ENCODE data around the gene IGFBP5.

IGFBP5 gene

GRCh38 chr2:216685327-216685875 is 9.9 kb downstream of the IGFBP5 start:
- H3K4me1 ChIP-seq (ENCODE audit: control insufficient read depth, low read depth, low read length): peaks cover 6% of the 10 kb centered on the region

GRCh38 chr2:216683846-216684245 is 11.5 kb downstream of the IGFBP5 start:
- H3K9ac ChIP-seq (ENCODE audit: low read length): no peak overlapping the region
- no peak overlapping the region for H3K27ac ChIP-seq (ENCODE audit: low read length)
- no peak overlapping the region for H3K4me3 ChIP-seq (ENCODE audit: low read length)
- no peaks in the 10 kb centered on the region for H3K9me3 ChIP-seq (ENCODE audit: control insufficient read depth, low read depth, low read length)
- H3K27me3 ChIP-seq (ENCODE audit: control insufficient read depth, insufficient read depth, low read length): no peaks in the 10 kb centered on the region
- no peaks in the 10 kb centered on the region for H3K4me1 ChIP-seq (ENCODE audit: control insufficient read depth, low read depth, low read length)
- no peaks in the 10 kb centered on the region for H3K36me3 ChIP-seq (ENCODE audit: control insufficient read depth, low read depth, low read length)

More at GRCh38 chr2:216685327-216685875, 9.9 kb downstream of the IGFBP5 start:
- H3K27ac ChIP-seq (ENCODE audit: low read length): no peak overlapping the region
- H3K9me3 ChIP-seq (ENCODE audit: control insufficient read depth, low read depth, low read length): no peaks in the 10 kb centered on the region
- no peak overlapping the region for H3K9ac ChIP-seq (ENCODE audit: low read length)
- H3K36me3 ChIP-seq (ENCODE audit: control insufficient read depth, low read depth, low read length): no peaks in the 10 kb centered on the region
- H3K27me3 ChIP-seq (ENCODE audit: control insufficient read depth, insufficient read depth, low read length): peaks cover 7% of the 10 kb centered on the region
- H3K4me3 ChIP-seq (ENCODE audit: low read length): no peak overlapping the region

GRCh38 chr2:216681683-216682082 is 13.7 kb downstream of the IGFBP5 start:
- Histone ChIP-seq H3K4me3 (ENCODE audit: low read length) (no peak overlapping the region), H3K36me3 (ENCODE audit: control insufficient read depth, low read depth, low read length) (no peaks in the 10 kb centered on the region), H3K27ac (ENCODE audit: low read length) (no peak overlapping the region), H3K9me3 (ENCODE audit: control insufficient read depth, low read depth, low read length) (no peaks in the 10 kb centered on the region), H3K9ac (ENCODE audit: low read length) (no peak overlapping the region), H3K27me3 (ENCODE audit: control insufficient read depth, insufficient read depth, low read length) (no peaks in the 10 kb centered on the region), H3K4me1 (ENCODE audit: control insufficient read depth, low read depth, low read length) (no peaks in the 10 kb centered on the region)

- H3K27ac ChIP-seq (ENCODE audit: low read length): no peak overlapping the region
- no peaks in the 10 kb centered on the region for H3K4me1 ChIP-seq (ENCODE audit: control insufficient read depth, low read depth, low read length)
- H3K36me3 ChIP-seq (ENCODE audit: control insufficient read depth, low read depth, low read length): no peaks in the 10 kb centered on the region
- H3K9me3 ChIP-seq (ENCODE audit: control insufficient read depth, low read depth, low read length): no peaks in the 10 kb centered on the region
- H3K9ac ChIP-seq (ENCODE audit: low read length): no peak overlapping the region
- no peaks in the 10 kb centered on the region for H3K27me3 ChIP-seq (ENCODE audit: control insufficient read depth, insufficient read depth, low read length)
- no peak overlapping the region for H3K4me3 ChIP-seq (ENCODE audit: low read length)
Observed at GRCh38 chr2:216680951-216681629, 14.3 kb downstream of the IGFBP5 start.

- H3K9me3 ChIP-seq (ENCODE audit: control insufficient read depth, low read depth, low read length): no peaks in the 10 kb centered on the region
- no peaks in the 10 kb centered on the region for H3K4me1 ChIP-seq (ENCODE audit: control insufficient read depth, low read depth, low read length)
- H3K9ac ChIP-seq (ENCODE audit: low read length): no peak overlapping the region
- no peak overlapping the region for H3K4me3 ChIP-seq (ENCODE audit: low read length)
- no peaks in the 10 kb centered on the region for H3K36me3 ChIP-seq (ENCODE audit: control insufficient read depth, low read depth, low read length)
- H3K27ac ChIP-seq (ENCODE audit: low read length): no peak overlapping the region
- no peaks in the 10 kb centered on the region for H3K27me3 ChIP-seq (ENCODE audit: control insufficient read depth, insufficient read depth, low read length)
Observed at GRCh38 chr2:216679658-216680024, 15.7 kb downstream of the IGFBP5 start.

- Histone ChIP-seq H3K4me1 (ENCODE audit: control insufficient read depth, low read depth, low read length) (no peaks in the 10 kb centered on the region), H3K27ac (ENCODE audit: low read length) (no peak overlapping the region), H3K4me3 (ENCODE audit: low read length) (no peak overlapping the region), H3K36me3 (ENCODE audit: control insufficient read depth, low read depth, low read length) (no peaks in the 10 kb centered on the region), H3K9me3 (ENCODE audit: control insufficient read depth, low read depth, low read length) (no peaks in the 10 kb centered on the region), H3K9ac (ENCODE audit: low read length) (no peak overlapping the region), H3K27me3 (ENCODE audit: control insufficient read depth, insufficient read depth, low read length) (no peaks in the 10 kb centered on the region)
Observed at GRCh38 chr2:216678813-216679657, 16.3 kb downstream of the IGFBP5 start.

GRCh38 chr2:216678098-216678465 is 17.3 kb downstream of the IGFBP5 start:
- no peaks in the 10 kb centered on the region for H3K36me3 ChIP-seq (ENCODE audit: control insufficient read depth, low read depth, low read length)
- no peak overlapping the region for H3K9ac ChIP-seq (ENCODE audit: low read length)
- no peak overlapping the region for H3K4me3 ChIP-seq (ENCODE audit: low read length)
- no peaks in the 10 kb centered on the region for H3K9me3 ChIP-seq (ENCODE audit: control insufficient read depth, low read depth, low read length)
- H3K4me1 ChIP-seq (ENCODE audit: control insufficient read depth, low read depth, low read length): no peaks in the 10 kb centered on the region
- no peak overlapping the region for H3K27ac ChIP-seq (ENCODE audit: low read length)
- no peaks in the 10 kb centered on the region for H3K27me3 ChIP-seq (ENCODE audit: control insufficient read depth, insufficient read depth, low read length)

- H3K27ac ChIP-seq (ENCODE audit: low read length): no peak overlapping the region
- H3K27me3 ChIP-seq (ENCODE audit: control insufficient read depth, insufficient read depth, low read length): no peaks in the 10 kb centered on the region
- H3K9ac ChIP-seq (ENCODE audit: low read length): no peak overlapping the region
- H3K4me3 ChIP-seq (ENCODE audit: low read length): no peak overlapping the region
- H3K9me3 ChIP-seq (ENCODE audit: control insufficient read depth, low read depth, low read length): no peaks in the 10 kb centered on the region
- H3K36me3 ChIP-seq (ENCODE audit: control insufficient read depth, low read depth, low read length): no peaks in the 10 kb centered on the region
- no peaks in the 10 kb centered on the region for H3K4me1 ChIP-seq (ENCODE audit: control insufficient read depth, low read depth, low read length)
Observed at GRCh38 chr2:216677439-216678097, 17.8 kb downstream of the IGFBP5 start.

GRCh38 chr2:216676630-216677029 is 18.7 kb downstream of the IGFBP5 start:
- Histone ChIP-seq H3K9me3 (ENCODE audit: control insufficient read depth, low read depth, low read length) (no peaks in the 10 kb centered on the region), H3K9ac (ENCODE audit: low read length) (no peak overlapping the region), H3K36me3 (ENCODE audit: control insufficient read depth, low read depth, low read length) (no peaks in the 10 kb centered on the region), H3K27ac (ENCODE audit: low read length) (no peak overlapping the region), H3K4me1 (ENCODE audit: control insufficient read depth, low read depth, low read length) (no peaks in the 10 kb centered on the region), H3K4me3 (ENCODE audit: low read length) (no peak overlapping the region), H3K27me3 (ENCODE audit: control insufficient read depth, insufficient read depth, low read length) (no peaks in the 10 kb centered on the region)

GRCh38 chr2:216674376-216674775 is 21.0 kb downstream of the IGFBP5 start:
- Histone ChIP-seq H3K9me3 (ENCODE audit: control insufficient read depth, low read depth, low read length) (no peaks in the 10 kb centered on the region), H3K27ac (ENCODE audit: low read length) (no peak overlapping the region), H3K4me3 (ENCODE audit: low read length) (no peak overlapping the region), H3K4me1 (ENCODE audit: control insufficient read depth, low read depth, low read length) (no peaks in the 10 kb centered on the region), H3K9ac (ENCODE audit: low read length) (no peak overlapping the region), H3K36me3 (ENCODE audit: control insufficient read depth, low read depth, low read length) (no peaks in the 10 kb centered on the region), H3K27me3 (ENCODE audit: control insufficient read depth, insufficient read depth, low read length) (no peaks in the 10 kb centered on the region)

GRCh38 chr2:216673609-216674008 is 21.7 kb downstream of the IGFBP5 start:
- no peaks in the 10 kb centered on the region for H3K4me1 ChIP-seq (ENCODE audit: control insufficient read depth, low read depth, low read length)
- H3K27me3 ChIP-seq (ENCODE audit: control insufficient read depth, insufficient read depth, low read length): no peaks in the 10 kb centered on the region
- no peak overlapping the region for H3K27ac ChIP-seq (ENCODE audit: low read length)
- H3K9ac ChIP-seq (ENCODE audit: low read length): no peak overlapping the region
- H3K4me3 ChIP-seq (ENCODE audit: low read length): no peak overlapping the region
- H3K9me3 ChIP-seq (ENCODE audit: control insufficient read depth, low read depth, low read length): no peaks in the 10 kb centered on the region
- H3K36me3 ChIP-seq (ENCODE audit: control insufficient read depth, low read depth, low read length): no peaks in the 10 kb centered on the region

Data from iPS-18a (cell line).